IgD-negative memory B cell (primary cell): Measurements from ENCODE around the gene SHISAL2A. TPM values are rescaled to one million over a fixed set of nuclear protein-coding genes. Genes with fewer than 3 reads are reported as not detected.

ENCODE experiments used
- H3K27ac Mint-ChIP-seq, 3 donors: one replicate each; pipeline ENCODE4 v1.8.0; 2020 to 2022; ENCODE audit warnings: mild to moderate bottlenecking in 3 of 3, mixed read lengths in 3 of 3, moderate library complexity in 1 of 3
- H3K27me3 Mint-ChIP-seq: one replicate; pipeline ENCODE4 v1.8.0; 2021; ENCODE audit warnings: mixed read lengths
- H3K36me3 Mint-ChIP-seq: one replicate; pipeline ENCODE4 v1.8.0; 2020; ENCODE audit warnings: mild to moderate bottlenecking, mixed read lengths
- H3K4me1 Mint-ChIP-seq, 3 donors: one replicate each; pipeline ENCODE4 v1.8.0; 2020 to 2022; ENCODE audit warnings: mixed read lengths in 3 of 3, mild to moderate bottlenecking in 1 of 3
- H3K4me3 Mint-ChIP-seq, 4 donors: one replicate each; pipeline ENCODE4 v1.8.0; 2020 to 2022; ENCODE audit warnings: mild to moderate bottlenecking in 4 of 4, mixed read lengths in 4 of 4, moderate library complexity in 3 of 4
- H3K9me3 Mint-ChIP-seq, 3 donors: one replicate each; pipeline ENCODE4 v1.8.0; 2020 to 2021; ENCODE audit warnings: mixed read lengths in 3 of 3, mild to moderate bottlenecking in 1 of 3
- polyA plus RNA-seq: library from polyadenylated mRNA; unstranded; fragments of 300-500 nt; fragmentation: Illumina TruSeq; gene quantifications from one replicate; pipeline ENCODE4 v1.2.3, GENCODE V29; 2021

SHISAL2A gene
- polyA plus RNA-seq, 1 donor from 2014 or later, result 17.6 TPM

DNA sequence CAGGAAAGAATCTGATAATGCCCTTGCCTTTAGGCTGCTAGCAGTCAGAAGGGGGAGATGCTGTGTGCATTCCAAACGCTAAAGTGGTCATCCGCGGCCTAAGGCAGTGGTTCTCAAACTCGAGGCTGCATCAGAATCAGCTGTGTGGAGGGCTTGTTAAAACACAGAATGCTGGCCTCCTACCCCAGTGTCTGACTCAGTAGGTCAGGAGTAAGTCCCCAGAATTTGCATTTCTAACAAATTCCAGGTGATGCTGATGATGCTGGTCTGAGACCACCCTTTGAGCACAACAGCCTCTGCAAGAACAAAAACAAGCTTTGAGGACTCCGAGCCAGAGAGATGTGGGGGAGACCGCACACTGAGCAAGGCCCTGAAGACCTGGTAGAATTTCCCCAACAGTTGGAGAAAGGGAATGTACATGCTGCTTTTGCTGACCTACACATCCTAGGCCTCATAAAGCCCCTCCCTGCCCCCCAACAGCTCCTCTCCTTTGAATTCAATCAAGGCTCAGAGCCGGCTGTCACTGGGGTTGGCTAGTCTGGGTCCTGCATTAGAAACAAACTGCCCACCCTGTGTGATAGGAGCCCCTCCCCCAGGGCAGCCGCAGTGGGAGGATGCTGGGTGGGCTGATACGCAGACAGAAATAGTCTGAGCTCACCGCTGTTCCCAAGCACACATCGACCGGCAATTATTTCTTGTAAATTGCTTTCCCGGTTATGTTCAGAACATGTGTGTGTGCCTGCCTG, 27.1 kb downstream of the SHISAL2A start:
- H3K4me3 Mint-ChIP-seq, result no peak overlapping the region
- H3K36me3 Mint-ChIP-seq, result peaks cover 10% of the 10 kb centered on the region
- H3K27me3 Mint-ChIP-seq, result no peaks in the 10 kb centered on the region
- peak overlapping the region in 2 of 3 donors; percentile 45 to 92 for H3K27ac Mint-ChIP-seq
- H3K9me3 Mint-ChIP-seq, result no peaks in the 10 kb centered on the region
- peaks cover 9 to 18% (median 10%) of the 10 kb centered on the region in 3 donors for H3K4me1 Mint-ChIP-seq

GRCh38 chr1:52660807-52661206, 27.8 kb downstream of the SHISAL2A start:
- peak overlapping the region; percentile 45 to 77 (median 48) for H3K27ac Mint-ChIP-seq
- peaks cover 7 to 15% (median 13%) of the 10 kb centered on the region in 3 donors for H3K4me1 Mint-ChIP-seq
- no peak overlapping the region for H3K4me3 Mint-ChIP-seq
- peaks cover 8% of the 10 kb centered on the region for H3K36me3 Mint-ChIP-seq
- H3K9me3 Mint-ChIP-seq, result no peaks in the 10 kb centered on the region
- H3K27me3 Mint-ChIP-seq, result no peaks in the 10 kb centered on the region

DNA sequence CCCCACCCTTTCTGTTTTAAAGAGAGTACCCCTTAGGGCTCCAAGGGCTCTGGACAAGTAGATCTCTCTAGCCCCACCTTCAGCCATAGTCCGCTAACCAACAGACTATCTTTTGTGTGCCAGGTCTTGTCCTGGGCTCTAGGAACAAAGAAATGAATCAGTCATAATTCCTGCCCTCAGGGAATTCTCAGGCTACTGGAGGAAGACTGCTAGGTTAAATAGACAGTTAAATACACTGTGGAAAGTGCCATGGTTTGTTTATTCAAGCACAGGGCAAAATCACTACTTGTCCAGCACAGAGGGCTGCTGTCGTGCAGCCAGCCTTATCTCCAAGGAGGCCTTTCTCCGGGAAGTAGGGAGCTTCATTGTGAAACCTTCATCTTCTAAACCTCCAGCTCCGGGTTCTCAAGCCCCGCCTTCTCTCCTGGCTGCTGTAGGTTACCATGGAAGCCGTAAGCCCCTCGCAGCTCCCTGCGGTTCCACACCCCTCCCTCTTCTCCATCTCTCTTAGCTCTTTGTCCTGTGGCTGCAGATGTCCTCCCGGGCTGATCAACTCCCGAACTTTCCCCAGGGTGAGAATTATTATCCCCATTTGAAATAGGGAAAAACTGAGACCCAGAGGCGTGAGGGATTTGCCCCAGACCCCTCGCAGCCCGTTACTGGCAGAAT, 29.8 kb downstream of the SHISAL2A start:
- H3K9me3 Mint-ChIP-seq, result no peaks in the 10 kb centered on the region
- H3K36me3 Mint-ChIP-seq, result peaks cover 1% of the 10 kb centered on the region
- peak overlapping the region in 1 of 3 donors; percentile 82 for H3K27ac Mint-ChIP-seq
- no peak overlapping the region for H3K4me3 Mint-ChIP-seq
- peaks cover 8 to 14% (median 13%) of the 10 kb centered on the region in 3 donors for H3K4me1 Mint-ChIP-seq
- no peaks in the 10 kb centered on the region for H3K27me3 Mint-ChIP-seq

DNA sequence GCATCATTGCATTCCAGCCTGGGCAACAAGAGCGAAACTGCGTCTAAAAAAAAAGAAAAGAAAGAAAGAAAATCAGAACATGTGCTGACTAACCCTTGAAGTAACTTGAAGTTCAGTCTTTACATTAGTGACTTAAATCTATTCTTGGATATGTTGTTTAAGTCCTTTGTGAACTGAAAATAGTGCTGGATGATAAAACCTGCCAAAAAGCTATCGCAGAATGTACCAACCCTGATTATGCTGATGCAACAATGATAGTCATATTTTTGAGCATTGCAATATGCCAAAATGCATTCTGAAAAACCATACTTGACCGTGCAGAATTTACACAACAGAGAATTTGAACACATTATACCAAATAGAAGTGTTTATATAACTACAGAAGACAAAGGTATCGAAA, 30.7 kb downstream of the SHISAL2A start:
- Mint-ChIP-seq H3K36me3 (peaks cover 1% of the 10 kb centered on the region), H3K9me3 (no peaks in the 10 kb centered on the region), H3K27ac (no peak overlapping the region), H3K27me3 (no peaks in the 10 kb centered on the region), H3K4me3 (no peak overlapping the region), H3K4me1 (peaks cover 8 to 14% (median 13%) of the 10 kb centered on the region in 3 donors)

DNA sequence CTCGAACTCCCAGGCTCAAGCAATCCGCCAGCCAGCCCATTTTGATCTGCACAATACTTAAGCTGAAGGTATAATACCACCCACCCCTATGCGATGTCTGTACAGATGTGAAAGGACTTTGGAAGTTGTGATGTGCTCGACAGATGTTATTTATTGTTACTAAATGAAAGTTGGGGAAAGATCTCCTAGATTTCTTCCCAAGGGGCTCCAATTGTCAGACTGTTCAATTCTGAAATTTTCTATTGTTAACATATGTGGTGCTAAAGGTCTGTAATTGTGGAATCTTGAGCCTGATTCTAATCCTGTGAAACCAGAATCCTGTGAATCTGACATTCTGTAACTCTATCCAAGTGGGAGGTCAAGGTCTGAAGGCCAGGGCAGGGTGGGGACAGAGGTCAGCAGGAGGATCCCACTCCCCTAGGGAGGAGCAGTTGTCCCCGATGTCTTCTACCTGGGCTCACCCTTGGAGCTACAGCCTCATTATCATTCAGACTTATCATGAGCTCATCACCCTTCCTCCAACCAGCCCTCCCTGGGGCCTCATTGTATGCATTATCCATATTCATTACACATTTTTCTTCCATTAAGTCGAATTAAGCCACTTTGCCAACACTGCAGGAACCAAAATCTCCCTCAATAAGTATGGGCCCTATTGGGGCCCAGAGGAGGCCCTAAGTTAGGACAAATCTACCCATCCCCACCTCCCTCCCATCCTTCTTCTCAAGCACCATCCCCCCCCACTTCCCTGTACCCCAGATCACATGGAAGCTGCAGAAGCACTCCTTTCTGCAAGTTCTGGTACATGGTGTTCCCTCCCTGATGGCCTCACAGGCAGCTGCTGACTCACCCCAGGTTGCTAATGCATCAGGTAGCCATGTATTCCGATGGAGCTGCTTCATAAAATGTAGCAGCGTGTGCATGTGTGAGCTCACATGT, 32.3 kb downstream of the SHISAL2A start:
- H3K27me3 Mint-ChIP-seq, result no peaks in the 10 kb centered on the region

DNA sequence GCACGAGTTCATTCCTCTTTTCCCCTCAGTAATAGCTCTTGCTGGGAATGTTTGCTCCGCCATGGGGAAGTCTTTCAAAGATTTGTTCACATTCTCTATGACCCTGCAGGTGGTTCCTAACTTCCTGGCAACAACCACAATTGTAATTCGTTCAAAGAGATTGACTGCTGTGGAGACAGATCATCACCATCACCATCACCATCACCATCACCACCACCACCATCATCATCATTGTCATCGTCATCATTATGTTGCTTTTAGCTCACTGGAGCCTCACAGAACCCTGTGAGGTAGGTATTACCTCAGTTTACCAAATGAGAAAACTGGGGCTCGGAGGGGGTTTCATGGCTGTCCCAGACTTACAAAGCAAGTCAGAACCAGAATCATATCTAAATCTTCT, 34.3 kb downstream of the SHISAL2A start:
- H3K36me3 Mint-ChIP-seq, result peaks cover 4% of the 10 kb centered on the region
- H3K9me3 Mint-ChIP-seq, result no peaks in the 10 kb centered on the region
- peak overlapping the region in 1 of 4 donors; percentile 23 for H3K4me3 Mint-ChIP-seq
- H3K27me3 Mint-ChIP-seq, result no peaks in the 10 kb centered on the region
- peak overlapping the region in 1 of 3 donors; percentile 59 for H3K27ac Mint-ChIP-seq
- peaks cover 0 to 10% (median 9%) of the 10 kb centered on the region in 3 donors for H3K4me1 Mint-ChIP-seq

More for the DNA sequence above, 32.3 kb downstream of the SHISAL2A start:
- Mint-ChIP-seq H3K27ac (peak overlapping the region in 2 of 3 donors; percentile 45 to 67), H3K4me1 (peaks cover 0 to 14% (median 9%) of the 10 kb centered on the region in 3 donors), H3K36me3 (peaks cover 4% of the 10 kb centered on the region), H3K9me3 (no peaks in the 10 kb centered on the region), H3K4me3 (no peak overlapping the region)

GRCh38 chr1:52667984-52668383, 35.0 kb downstream of the SHISAL2A start:
- peaks cover 0 to 10% (median 9%) of the 10 kb centered on the region in 3 donors for H3K4me1 Mint-ChIP-seq
- H3K4me3 Mint-ChIP-seq, result no peak overlapping the region
- H3K27ac Mint-ChIP-seq, result no peak overlapping the region
- no peaks in the 10 kb centered on the region for H3K9me3 Mint-ChIP-seq
- peaks cover 4% of the 10 kb centered on the region for H3K36me3 Mint-ChIP-seq
- no peaks in the 10 kb centered on the region for H3K27me3 Mint-ChIP-seq

DNA sequence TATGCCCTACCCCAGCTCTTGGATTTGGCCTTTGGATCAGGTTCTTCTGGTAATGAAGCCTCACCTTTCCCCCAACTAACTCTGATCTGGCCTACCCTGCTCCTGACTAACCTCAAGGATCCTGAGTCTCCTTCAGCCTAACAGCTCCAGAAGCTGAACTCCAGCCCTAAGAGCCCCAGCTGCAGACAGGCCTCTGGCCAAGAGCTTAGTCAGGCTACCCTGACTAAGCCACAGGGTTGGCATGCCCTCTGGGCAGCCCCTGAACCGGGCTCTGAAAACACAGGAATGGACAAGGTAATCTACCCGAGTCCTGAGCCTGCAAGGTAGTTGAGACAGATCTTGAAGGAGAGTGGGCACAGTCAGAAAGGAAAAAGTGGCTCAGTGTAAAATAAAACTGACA, 35.7 kb downstream of the SHISAL2A start:
- H3K27me3 Mint-ChIP-seq, result no peaks in the 10 kb centered on the region
- H3K9me3 Mint-ChIP-seq, result no peaks in the 10 kb centered on the region
- peaks cover 4% of the 10 kb centered on the region for H3K36me3 Mint-ChIP-seq
- peaks cover 0 to 9% (median 9%) of the 10 kb centered on the region in 3 donors for H3K4me1 Mint-ChIP-seq
- H3K27ac Mint-ChIP-seq, result peak overlapping the region in 1 of 3 donors; percentile 59
- no peak overlapping the region for H3K4me3 Mint-ChIP-seq

DNA sequence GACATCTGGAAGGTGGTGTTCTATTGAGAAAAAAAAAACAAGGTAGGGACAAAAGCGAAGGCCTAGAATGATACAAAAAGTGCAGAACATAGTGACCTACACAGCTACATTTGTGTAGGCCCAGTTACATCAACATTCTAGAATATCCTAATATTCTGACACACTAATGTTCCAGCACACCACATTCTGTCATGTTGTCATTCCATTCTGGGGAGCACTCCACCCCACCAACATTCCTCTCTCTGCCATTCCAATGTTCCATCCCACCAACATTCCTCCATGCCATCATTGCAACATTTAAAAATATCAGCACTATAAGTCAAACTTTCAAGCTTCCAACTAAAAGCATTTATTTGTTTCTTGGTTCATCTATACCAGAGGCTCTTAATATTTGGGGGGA, 36.7 kb downstream of the SHISAL2A start:
- Mint-ChIP-seq H3K4me1 (peaks cover 0 to 9% (median 8%) of the 10 kb centered on the region in 3 donors), H3K36me3 (peaks cover 4% of the 10 kb centered on the region), H3K4me3 (no peak overlapping the region), H3K9me3 (no peaks in the 10 kb centered on the region), H3K27ac (no peak overlapping the region), H3K27me3 (no peaks in the 10 kb centered on the region)

DNA sequence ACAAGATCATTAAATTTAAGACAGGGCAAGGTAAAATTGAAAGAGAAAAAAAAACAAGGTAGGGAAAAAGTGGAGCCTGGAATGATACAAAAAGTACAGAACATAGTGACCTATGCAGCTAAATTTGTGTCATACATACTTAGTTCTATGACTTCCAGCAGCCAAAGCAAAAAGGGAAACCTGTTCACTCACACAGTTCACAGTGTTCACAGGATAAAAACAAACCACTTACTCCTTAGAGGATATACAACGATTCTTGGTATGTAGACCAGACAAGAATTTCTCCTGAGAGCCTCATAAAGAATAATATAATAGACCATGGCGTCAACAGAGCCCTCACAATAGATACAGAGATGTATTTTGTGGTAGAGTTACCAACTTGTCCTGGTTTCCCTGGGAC, 37.6 kb downstream of the SHISAL2A start:
- H3K36me3 Mint-ChIP-seq, result peaks cover 4% of the 10 kb centered on the region

DNA sequence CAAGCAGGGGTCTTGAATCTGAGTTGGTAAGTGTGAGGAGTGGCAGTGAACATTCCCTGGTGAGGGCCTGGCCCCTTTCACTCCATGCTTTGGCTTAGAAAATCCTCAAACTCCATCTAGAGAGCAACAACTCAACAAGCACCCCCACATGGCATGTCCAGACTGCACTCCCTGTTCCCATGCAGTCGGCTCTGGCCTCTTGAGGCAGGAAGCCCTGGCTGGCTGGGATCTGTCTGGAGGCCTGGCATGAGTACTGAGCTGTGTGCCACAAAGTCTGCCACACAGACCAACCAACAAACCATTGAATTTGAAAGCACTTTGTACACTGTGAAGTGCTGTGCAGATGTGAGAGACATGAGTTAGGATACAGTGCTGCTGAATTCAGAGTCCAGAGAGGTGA, 40.0 kb downstream of the SHISAL2A start:
- Mint-ChIP-seq H3K27ac (no peak overlapping the region), H3K4me3 (no peak overlapping the region), H3K4me1 (peaks cover 0 to 1% (median 0%) of the 10 kb centered on the region in 3 donors), H3K36me3 (peaks cover 4% of the 10 kb centered on the region), H3K27me3 (no peaks in the 10 kb centered on the region), H3K9me3 (no peaks in the 10 kb centered on the region)

More for the DNA sequence above, 37.6 kb downstream of the SHISAL2A start:
- H3K4me1 Mint-ChIP-seq, result peaks cover 0 to 9% (median 6%) of the 10 kb centered on the region in 3 donors
- H3K4me3 Mint-ChIP-seq, result no peak overlapping the region
- no peaks in the 10 kb centered on the region for H3K9me3 Mint-ChIP-seq
- H3K27ac Mint-ChIP-seq, result peak overlapping the region in 1 of 3 donors; percentile 16
- no peaks in the 10 kb centered on the region for H3K27me3 Mint-ChIP-seq

- Mint-ChIP-seq H3K27ac (no peak overlapping the region), H3K36me3 (peaks cover 4% of the 10 kb centered on the region), H3K9me3 (no peaks in the 10 kb centered on the region), H3K4me1 (peaks cover 0 to 1% (median 0%) of the 10 kb centered on the region in 3 donors), H3K4me3 (no peak overlapping the region), H3K27me3 (no peaks in the 10 kb centered on the region)
Measured at GRCh38 chr1:52673513-52673912, 40.5 kb downstream of the SHISAL2A start.

- Mint-ChIP-seq H3K4me3 (no peak overlapping the region), H3K4me1 (peaks cover 1 to 4% (median 2%) of the 10 kb centered on the region in 3 donors), H3K36me3 (peaks cover 1% of the 10 kb centered on the region), H3K27ac (peak overlapping the region in 1 of 3 donors; percentile 39), H3K27me3 (no peaks in the 10 kb centered on the region), H3K9me3 (no peaks in the 10 kb centered on the region)
Measured at GRCh38 chr1:52674497-52675384, 41.8 kb downstream of the SHISAL2A start.
